ENCODE data around the gene IQCK. TPM values are rescaled to one million over a fixed set of nuclear protein-coding genes. Genes with fewer than 3 reads are reported as not detected.

The IQCK gene
- total and polyA plus RNA-seq, 5 donors: 5.1 to 8.3 (median 6.2) TPM

- no peak for DNase-seq
- no peaks in the 10 kb centered on the region for H3K27me3 ChIP-seq (ENCODE audit: control insufficient read depth, insufficient read depth)
- no peak for ATAC-seq
- H3K4me3 ChIP-seq (ENCODE audit: low read length): no peak overlapping the region
- no peaks in the 10 kb centered on the region for H3K4me1 ChIP-seq (ENCODE audit: control insufficient read depth, insufficient read depth, low read length)
- 92% methylated on average over 5 of the region's 5 CpGs for WGBS
- no peak overlapping the region for H3K27ac ChIP-seq (ENCODE audit: low read length)
- intact Hi-C loops (cut with DNase I): no loop called here
- H3K9me3 ChIP-seq (ENCODE audit: control insufficient read depth, low read length): no peaks in the 10 kb centered on the region
These were observed 106.1 kb downstream of the IQCK start for GRCh38 chr16:19824216-19824615.

GRCh38 chr16:19829844-19830692 lies 112.0 kb downstream of the IQCK start:
- ATAC-seq (peak; percentile 33 to 53), DNase-seq (no peak)
- 80% methylated on average over 9 of the region's 9 CpGs for WGBS
- Histone ChIP-seq H3K4me1 (ENCODE audit: control insufficient read depth, insufficient read depth, low read length) (no peaks in the 10 kb centered on the region), H3K9me3 (ENCODE audit: control insufficient read depth, low read length) (no peaks in the 10 kb centered on the region), H3K27ac (ENCODE audit: low read length) (no peak overlapping the region), H3K4me3 (ENCODE audit: low read length) (no peak overlapping the region), H3K27me3 (ENCODE audit: control insufficient read depth, insufficient read depth) (no peaks in the 10 kb centered on the region)
- intact Hi-C loops (cut with DNase I): no loop called here

DNA sequence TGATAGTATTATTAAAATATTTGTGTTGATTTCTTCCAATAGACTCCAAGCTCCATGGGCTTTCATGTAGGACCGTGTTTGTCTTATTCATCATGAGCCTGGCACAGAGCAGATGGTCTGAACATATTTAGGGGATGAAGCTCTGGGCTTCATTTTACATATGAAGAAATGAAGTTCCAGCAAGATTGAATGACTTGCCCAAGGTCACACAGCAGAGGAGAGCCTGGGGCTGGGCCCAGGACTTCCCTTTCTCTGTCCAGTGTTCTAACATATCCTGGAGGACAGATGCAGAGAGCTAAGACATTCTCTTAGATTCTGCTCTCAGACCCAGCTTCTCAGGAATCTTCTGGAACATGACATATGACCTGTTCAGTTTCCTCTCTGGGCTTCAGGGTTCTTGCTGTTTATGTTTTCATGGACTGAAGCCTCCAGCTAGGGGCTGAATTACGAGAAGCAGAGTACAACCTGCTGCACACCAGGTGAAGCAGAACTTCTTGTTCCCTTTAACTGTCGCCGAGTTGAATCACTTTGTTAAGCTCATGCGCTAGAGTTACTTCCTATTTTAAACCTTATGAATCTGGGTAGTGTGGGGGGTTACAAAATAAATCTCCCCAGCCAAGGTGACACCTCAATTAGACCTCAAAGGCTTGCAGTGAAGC lies 113.0 kb downstream of the IQCK start:
- H3K9me3 ChIP-seq (ENCODE audit: control insufficient read depth, low read length): no peaks in the 10 kb centered on the region
- DNase-seq: no peak
- H3K4me3 ChIP-seq (ENCODE audit: low read length): no peak overlapping the region
- no peaks in the 10 kb centered on the region for H3K27me3 ChIP-seq (ENCODE audit: control insufficient read depth, insufficient read depth)
- H3K27ac ChIP-seq (ENCODE audit: low read length): peak overlapping the region; percentile 47
- H3K4me1 ChIP-seq (ENCODE audit: control insufficient read depth, insufficient read depth, low read length): no peaks in the 10 kb centered on the region
- intact Hi-C loops (cut with DNase I): no loop called here
- 63% methylated on average over 5 of the region's 5 CpGs for WGBS
- ATAC-seq: peak; percentile 28 to 41

DNA sequence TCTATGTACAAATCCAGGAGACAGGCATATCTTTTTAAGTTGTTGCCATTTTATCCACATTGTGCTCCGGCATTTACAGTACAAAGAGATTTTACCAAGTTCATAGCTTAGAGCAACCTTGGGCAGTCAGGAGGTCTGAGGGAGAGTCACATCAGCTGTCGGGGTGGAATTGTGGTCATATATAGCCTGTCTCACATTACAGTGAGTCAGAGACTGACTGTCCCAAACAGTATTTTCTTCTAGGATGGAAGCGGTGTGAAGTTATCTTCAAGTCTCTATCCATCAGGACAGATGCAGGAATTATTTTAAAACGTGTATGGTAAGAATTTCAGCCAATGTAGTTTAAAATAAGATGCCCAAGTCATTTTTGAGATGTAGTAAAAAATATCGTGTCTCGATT lies 113.6 kb downstream of the IQCK start:
- no peaks in the 10 kb centered on the region for H3K9me3 ChIP-seq (ENCODE audit: control insufficient read depth, low read length)
- DNase-seq (no peak), ATAC-seq (peak; percentile 76 to 78)
- intact Hi-C loops (cut with DNase I): no loop called here
- no peak overlapping the region for H3K4me3 ChIP-seq (ENCODE audit: low read length)
- no peaks in the 10 kb centered on the region for H3K27me3 ChIP-seq (ENCODE audit: control insufficient read depth, insufficient read depth)
- no peaks in the 10 kb centered on the region for H3K4me1 ChIP-seq (ENCODE audit: control insufficient read depth, insufficient read depth, low read length)
- 56% methylated on average over 6 of the region's 6 CpGs for WGBS
- H3K27ac ChIP-seq (ENCODE audit: low read length): no peak overlapping the region

DNA sequence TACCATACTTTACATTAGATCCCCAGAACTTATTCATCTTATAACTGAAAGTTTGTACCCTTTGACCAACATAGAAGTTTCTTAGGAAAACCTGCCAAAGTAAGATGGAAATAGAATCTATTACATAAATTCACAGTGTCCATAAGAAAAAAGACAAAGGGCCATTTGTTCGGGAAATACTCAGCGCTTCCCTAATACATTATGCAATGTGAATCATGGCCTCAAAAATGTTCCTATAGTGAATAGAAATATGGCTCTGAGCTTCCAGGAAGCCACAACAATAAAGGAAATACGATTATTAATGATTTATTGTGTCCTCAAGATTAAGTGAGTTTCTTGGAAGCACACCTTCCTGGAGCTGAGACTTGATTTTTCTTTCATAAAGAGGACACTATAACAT lies 115.1 kb downstream of the IQCK start:
- H3K4me1 ChIP-seq (ENCODE audit: control insufficient read depth, insufficient read depth, low read length): no peaks in the 10 kb centered on the region
- DNase-seq (no peak), ATAC-seq (no peak)
- no peak overlapping the region for H3K27ac ChIP-seq (ENCODE audit: low read length)
- intact Hi-C loops (cut with DNase I): no loop called here
- H3K4me3 ChIP-seq (ENCODE audit: low read length): no peak overlapping the region
- WGBS: 74% methylated on average over 3 of the region's 3 CpGs
- no peaks in the 10 kb centered on the region for H3K9me3 ChIP-seq (ENCODE audit: control insufficient read depth, low read length)
- no peaks in the 10 kb centered on the region for H3K27me3 ChIP-seq (ENCODE audit: control insufficient read depth, insufficient read depth)

DNA sequence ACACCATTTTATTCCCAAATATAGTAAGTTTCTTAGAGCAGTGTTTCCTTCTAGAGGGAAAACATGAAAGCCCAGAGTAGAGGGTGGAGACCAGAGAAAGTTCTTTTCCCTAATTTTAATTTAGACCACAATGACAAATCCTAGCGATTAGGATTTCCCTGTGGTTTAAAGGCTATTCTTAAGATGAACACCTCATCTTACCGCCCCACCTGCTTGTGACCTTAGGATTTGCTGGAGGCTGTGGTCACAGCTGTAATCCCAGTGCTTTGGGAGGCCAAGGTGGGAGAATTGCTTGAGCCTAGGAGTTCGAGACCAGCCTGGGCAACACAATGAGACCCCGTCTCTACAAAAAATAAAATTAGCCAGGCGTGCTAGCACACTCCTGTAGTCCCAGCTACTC lies 115.5 kb downstream of the IQCK start:
- H3K4me3 ChIP-seq (ENCODE audit: low read length): no peak overlapping the region
- DNase-seq (no peak), ATAC-seq (no peak)
- no peak overlapping the region for H3K27ac ChIP-seq (ENCODE audit: low read length)
- no peaks in the 10 kb centered on the region for H3K27me3 ChIP-seq (ENCODE audit: control insufficient read depth, insufficient read depth)
- WGBS: 98% methylated on average over 5 of the region's 5 CpGs
- intact Hi-C loops (cut with DNase I): no loop called here
- no peaks in the 10 kb centered on the region for H3K4me1 ChIP-seq (ENCODE audit: control insufficient read depth, insufficient read depth, low read length)
- no peaks in the 10 kb centered on the region for H3K9me3 ChIP-seq (ENCODE audit: control insufficient read depth, low read length)

- ATAC-seq (no peak), DNase-seq (no peak)
- no peaks in the 10 kb centered on the region for H3K4me1 ChIP-seq (ENCODE audit: control insufficient read depth, insufficient read depth, low read length)
- H3K27ac ChIP-seq (ENCODE audit: low read length): no peak overlapping the region
- intact Hi-C loops (cut with DNase I): no loop called here
- no peaks in the 10 kb centered on the region for H3K27me3 ChIP-seq (ENCODE audit: control insufficient read depth, insufficient read depth)
- H3K9me3 ChIP-seq (ENCODE audit: control insufficient read depth, low read length): no peaks in the 10 kb centered on the region
- WGBS: 96% methylated on average over 3 of the region's 3 CpGs
- H3K4me3 ChIP-seq (ENCODE audit: low read length): no peak overlapping the region
These were observed 117.1 kb downstream of the IQCK start for GRCh38 chr16:19835196-19835595.

DNA sequence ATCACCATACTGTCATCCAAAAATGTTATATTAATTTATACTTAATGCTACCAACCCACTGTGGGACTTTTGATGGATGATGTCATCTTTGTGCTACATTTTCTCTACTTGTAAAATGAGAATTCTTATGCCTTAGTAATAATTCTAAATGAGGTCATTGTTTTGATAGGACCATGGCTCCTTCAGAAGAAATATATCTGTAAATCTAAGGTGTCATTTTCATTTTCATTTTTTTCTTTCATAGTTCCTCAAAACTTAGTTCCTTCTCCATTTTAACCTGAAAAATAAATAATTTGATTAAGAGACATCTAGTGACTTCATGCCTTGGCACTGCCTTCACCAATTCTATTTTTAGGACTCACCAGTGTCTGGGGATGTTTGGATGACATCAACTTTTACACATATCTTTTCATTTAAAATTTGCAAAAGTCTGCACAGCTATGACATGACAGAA lies 117.9 kb downstream of the IQCK start:
- no peaks in the 10 kb centered on the region for H3K27me3 ChIP-seq (ENCODE audit: control insufficient read depth, insufficient read depth)
- DNase-seq (no peak), ATAC-seq (no peak)
- no peak overlapping the region for H3K27ac ChIP-seq (ENCODE audit: low read length)
- H3K4me1 ChIP-seq (ENCODE audit: control insufficient read depth, insufficient read depth, low read length): no peaks in the 10 kb centered on the region
- H3K9me3 ChIP-seq (ENCODE audit: control insufficient read depth, low read length): no peaks in the 10 kb centered on the region
- H3K4me3 ChIP-seq (ENCODE audit: low read length): no peak overlapping the region
- intact Hi-C loops (cut with DNase I): no loop called here

- no peaks in the 10 kb centered on the region for H3K27me3 ChIP-seq (ENCODE audit: control insufficient read depth, insufficient read depth)
- H3K4me3 ChIP-seq (ENCODE audit: low read length): no peak overlapping the region
- ATAC-seq: no peak
- WGBS: 82% methylated on average over 6 of the region's 6 CpGs
- H3K9me3 ChIP-seq (ENCODE audit: control insufficient read depth, low read length): no peaks in the 10 kb centered on the region
- H3K4me1 ChIP-seq (ENCODE audit: control insufficient read depth, insufficient read depth, low read length): no peaks in the 10 kb centered on the region
- DNase-seq: no peak
- intact Hi-C loops (cut with DNase I): no loop called here
- no peak overlapping the region for H3K27ac ChIP-seq (ENCODE audit: low read length)
These were observed 119.4 kb downstream of the IQCK start for GRCh38 chr16:19837331-19837980.

- Histone ChIP-seq H3K9me3 (ENCODE audit: control insufficient read depth, low read length) (no peaks in the 10 kb centered on the region), H3K27ac (ENCODE audit: low read length) (peak overlapping the region; percentile 20), H3K4me1 (ENCODE audit: control insufficient read depth, insufficient read depth, low read length) (no peaks in the 10 kb centered on the region), H3K27me3 (ENCODE audit: control insufficient read depth, insufficient read depth) (no peaks in the 10 kb centered on the region), H3K4me3 (ENCODE audit: low read length) (no peak overlapping the region)
- DNase-seq: no peak
- WGBS: 80% methylated on average over 13 of the region's 13 CpGs
- intact Hi-C loops (cut with DNase I): no loop called here
- ATAC-seq: no peak
These were observed 120.1 kb downstream of the IQCK start for GRCh38 chr16:19837984-19838707.

All from right cardiac atrium (tissue), 5 donors.